CD4-positive, alpha-beta T cell treated with Interleukin-4 for 4 hours (primary cell): Measurements from ENCODE around the gene LDLRAD3.

ENCODE experiments used
- DNase-seq: peaks from one replicate; pipeline ENCODE4 v3.0.0-alpha.2; 2020

LDLRAD3 gene

DNA sequence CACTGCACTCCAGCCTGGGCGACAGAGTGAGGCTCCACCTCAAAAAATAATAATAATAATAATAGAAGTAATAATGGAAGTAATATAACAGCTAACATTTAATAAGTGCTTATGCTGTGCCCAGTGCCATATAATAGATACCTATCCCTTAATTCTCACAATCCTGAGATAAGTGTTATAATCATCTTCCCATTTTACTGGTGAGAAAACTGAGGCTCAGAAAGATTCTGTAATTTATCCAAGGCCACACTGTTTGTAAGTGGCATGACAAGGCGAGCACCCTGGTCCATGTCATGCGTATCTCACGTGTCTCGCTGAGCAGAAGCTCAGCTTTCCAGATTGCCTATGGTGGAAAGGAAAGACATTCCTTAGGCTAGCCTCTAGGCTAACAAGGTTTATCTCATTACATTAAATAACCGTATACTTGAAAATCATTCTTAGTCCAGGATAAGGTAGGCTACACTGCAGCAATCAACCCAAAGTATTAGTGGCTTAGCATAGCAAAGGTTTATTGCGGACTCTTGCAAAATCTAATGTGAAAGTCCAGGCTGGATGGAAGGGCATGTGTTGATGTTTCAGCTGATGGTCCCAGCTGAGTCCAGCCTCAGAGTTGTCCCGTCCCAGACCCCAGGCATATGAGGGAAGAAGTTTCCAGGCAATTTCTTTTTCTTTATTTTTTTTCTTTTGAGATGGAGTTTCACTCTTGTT is 15.0 kb upstream of the LDLRAD3 start:
- no peak for DNase-seq

DNA sequence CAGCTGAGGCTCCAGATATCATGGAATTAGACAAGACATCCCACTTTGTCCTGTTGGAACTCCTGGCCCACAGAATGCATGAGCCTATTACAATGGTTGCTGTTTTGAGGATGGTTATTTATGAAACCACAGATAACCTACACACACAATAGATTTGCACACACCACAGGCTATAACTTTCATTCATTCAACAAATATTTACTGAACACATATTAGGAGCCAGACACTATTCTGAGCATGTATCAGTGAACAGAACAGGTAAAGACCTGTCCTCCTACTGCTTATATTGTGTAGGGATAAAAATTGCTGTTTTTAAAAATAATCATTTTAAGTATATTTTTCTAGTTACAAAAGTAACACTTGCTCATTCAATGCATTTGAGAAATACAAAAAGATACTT is 13.4 kb upstream of the LDLRAD3 start:
- no peak for DNase-seq

DNA sequence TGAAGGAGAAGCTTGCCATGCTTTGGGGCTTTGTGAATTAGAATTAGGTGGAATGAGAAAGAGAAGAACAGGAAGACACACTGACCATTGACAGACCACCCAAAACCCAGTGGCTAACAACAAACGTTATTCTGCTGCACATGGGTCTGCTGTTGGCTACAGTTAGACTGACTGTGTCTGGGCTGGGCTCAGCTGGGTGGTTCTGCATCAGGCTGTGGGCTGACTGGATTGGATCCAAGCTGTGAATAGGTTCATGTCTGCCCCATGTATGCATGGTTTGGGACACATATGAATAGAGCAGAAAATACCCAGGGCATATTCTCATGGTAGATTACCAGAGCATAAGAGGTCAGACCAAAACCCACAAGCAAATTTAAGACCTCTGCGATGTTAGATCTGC is 11.7 kb upstream of the LDLRAD3 start:
- no peak for DNase-seq

DNA sequence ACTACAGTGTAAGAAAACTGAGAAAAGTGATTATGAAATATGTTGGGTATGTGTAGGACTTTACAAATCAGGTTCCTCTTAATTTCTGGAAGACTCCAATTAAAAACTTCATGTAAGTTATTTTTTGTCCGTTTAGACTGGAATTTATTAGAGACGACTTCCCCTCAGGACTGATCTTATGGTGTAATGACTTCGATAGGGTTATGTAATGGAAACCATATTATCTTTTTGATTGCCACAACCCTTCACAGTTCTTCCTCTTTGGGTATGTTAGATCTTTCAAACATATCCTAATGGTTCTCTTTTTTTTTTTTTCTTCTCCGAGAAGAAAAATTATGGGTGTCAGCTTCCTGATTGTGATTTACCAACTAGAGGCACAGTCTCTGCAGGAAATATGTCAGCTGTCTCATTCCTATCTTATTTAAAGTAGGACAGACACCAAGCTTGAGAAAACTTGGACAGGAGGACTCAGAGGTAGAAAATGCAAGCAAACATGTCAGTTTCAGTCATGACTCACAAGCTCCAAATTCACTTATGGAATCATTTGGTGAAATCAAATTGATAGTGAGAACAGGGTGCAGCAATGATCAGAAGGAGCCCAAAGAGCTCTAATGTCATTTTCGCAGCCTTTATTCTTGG is 11.1 kb upstream of the LDLRAD3 start:
- peak; percentile 4 for DNase-seq

DNA sequence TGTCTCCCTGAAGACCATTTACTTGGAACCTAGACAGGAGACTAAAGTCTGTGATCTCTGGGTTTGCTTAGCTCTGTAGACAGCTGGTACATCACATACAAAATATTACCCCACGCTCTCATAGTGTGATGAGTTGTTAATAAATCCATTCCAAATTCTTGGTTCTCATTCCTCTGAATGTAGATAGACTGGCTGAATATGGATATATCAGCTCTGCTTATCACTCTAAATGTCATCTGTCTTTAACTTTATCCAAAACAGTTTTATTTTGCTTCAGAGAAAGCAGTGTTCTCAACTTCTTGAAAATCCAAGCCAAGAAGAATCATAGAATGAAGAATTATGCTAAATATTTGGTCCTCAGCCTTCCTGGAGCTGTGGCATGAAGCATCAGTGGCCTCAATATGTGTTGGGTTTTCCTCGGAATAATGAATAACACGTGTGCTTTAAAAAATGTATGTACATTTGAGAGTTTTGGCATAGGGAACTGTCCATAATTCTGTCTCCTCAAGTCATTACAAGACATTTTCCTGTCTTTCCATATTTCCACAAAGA is 10.5 kb upstream of the LDLRAD3 start:
- DNase-seq: no peak

DNA sequence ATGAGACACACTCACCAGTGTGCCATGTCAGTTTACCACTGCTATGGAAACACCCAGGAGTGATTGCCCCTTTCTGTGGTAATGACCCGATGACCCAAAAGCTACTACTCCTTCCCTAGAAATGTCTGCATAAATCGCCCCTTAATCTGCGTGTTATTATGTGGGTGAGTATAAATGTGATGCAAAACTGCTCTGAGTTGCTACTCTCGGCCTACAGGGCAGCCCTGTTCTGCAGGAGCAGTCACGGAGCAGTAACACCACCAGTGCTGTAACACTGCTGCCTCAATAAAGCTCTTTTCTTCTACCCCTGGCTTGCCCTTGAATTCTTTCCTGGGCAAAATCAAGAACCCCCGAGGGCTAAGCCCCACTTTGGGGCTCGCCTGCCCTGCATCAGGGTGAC is 9.6 kb upstream of the LDLRAD3 start:
- no peak for DNase-seq

DNA sequence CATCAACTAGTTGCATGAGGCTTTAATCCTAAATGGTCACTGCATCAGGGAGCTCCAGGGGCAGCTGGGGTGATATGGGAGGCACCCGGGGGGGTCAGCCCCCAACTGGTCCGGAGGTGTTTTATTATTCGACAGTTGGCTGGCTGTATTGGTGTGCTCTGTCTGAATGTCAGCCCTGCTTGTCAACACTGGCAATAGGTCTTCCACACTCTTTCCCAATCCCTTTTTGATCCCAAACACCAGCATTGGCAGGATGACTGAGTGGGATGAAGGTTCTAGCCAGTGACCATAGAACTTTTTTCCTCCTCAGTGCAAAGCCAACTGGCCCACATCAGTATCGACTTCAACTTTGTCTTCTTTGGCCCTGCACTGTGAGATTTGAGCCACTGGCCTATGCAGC is 8.9 kb upstream of the LDLRAD3 start:
- no peak for DNase-seq

DNA sequence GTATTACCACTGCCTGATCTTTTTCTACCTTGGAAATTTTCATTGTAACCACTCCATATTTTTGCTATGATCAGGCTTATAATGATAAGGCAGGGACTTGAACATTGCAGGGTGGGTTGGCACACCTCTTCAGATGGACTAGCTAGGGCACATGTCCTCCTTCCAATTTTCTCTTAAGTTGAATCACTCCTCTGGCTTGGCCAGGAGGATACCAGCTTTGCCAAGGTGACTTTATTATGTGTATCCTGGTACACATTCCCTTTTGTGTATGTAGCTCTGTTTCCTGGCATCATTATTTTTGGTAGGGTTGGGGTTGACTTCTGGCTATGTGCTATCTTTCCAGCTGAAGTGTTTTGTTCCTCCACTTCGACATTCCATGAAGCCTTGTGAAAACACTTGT is 8.5 kb upstream of the LDLRAD3 start:
- no peak for DNase-seq

DNA sequence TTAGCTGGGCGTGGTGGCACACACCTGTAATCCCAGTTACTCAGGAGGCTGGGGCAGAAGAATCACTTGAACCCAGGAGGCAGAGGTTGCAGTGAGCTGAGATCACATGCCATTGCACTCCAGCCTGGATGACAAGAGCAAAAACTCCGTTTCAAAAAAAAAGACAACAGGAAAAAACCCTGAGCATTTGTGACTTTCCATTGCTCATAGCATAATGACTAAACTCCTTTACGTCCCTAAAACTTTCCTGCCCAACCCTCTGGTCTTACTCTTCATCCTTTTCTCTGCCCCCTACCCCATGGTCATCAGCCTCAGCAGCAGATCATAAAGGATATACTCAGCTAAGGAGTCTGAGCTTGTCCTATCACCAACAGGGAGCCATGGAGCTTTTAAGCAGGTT is 6.8 kb upstream of the LDLRAD3 start:
- DNase-seq: no peak

DNA sequence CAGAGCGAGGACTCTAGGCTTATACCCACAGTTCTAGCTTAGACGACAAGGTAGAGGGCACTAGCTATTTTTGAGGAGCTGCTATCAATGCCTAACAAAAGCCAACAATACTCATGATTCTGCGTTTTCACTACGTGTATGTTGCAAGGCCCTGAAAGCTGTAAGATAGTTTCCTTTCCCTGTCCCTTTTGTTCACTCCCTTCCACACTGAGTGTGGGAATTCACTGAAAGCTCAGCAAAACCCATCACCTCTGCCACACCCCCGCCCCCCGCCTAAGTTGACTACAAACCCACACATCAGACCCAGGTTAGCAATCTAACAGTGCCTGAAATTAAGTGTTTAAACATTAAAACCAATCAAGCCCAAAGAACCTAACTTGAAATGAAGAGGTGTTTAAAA is 6.2 kb upstream of the LDLRAD3 start:
- DNase-seq: no peak

DNA sequence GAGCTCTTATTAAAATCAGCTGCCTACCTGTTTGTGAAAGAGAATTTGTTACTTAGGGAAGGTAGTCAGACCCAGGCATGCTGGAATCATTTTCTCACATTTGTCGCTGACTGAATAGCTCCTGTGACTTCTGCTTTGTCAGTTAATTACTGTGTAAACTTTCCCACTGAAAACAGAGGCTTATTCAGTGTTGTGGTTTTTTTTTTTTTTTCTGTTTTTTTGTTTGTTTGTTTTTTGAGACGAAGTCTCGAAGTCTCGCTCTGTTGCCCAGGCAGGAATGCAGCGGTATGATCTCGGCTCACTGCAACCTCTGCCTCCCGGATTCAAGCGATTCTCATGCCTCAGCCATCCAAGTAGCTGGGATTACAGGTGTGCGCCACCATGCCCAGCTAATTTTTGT is 5.6 kb upstream of the LDLRAD3 start:
- no peak for DNase-seq

DNA sequence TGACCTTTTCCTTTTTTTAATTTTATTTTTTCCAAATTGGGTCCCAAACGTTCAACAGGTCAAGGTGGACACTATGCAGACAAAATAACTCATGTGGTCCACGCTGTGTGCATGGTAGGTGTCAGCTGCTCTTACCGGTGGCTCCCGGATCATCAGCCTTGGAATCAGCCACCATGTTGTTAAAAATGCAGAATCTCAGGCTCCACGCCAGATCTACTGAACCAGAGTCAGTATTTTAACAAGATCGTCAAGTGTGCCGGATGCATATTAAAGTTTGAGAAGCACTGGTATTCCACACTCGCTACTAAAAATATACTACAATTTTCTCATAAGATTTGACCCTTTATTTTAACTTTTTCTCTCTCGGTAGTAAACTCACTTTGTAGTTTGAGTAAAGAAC is 553 bp upstream of the LDLRAD3 start:
- DNase-seq: no peak

DNA sequence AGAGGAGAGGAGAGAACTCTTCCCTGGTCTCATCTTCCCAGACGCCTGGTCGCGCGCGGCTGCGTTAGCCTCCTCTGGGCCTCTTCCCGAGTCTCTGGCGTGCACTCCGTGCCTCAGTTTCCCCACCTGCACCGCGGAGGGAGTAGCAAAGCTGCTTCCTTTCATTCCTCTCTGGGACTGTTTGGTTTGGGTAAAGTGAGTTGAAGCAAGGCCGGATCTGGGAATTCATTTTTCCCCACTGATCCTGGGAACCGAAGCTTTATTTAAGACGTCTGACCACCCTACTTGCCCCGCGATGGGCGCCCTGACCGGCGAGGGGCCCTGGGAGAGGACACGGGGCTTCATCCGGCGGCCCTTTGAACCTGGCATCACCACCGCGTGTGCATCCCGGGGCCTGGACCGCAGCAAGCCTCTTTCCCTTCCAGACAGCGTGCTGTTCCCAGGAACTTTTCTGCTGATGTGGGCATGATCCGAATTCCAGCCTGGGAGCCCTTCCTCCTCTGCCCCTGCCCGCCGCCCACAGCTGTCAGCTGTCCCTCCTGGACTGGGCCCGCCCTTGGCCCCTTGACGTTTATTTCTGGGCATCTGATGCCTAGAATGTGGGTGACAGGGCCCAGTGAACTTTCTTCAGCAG is 758 bp downstream of the LDLRAD3 start:
- DNase-seq: no peak

DNA sequence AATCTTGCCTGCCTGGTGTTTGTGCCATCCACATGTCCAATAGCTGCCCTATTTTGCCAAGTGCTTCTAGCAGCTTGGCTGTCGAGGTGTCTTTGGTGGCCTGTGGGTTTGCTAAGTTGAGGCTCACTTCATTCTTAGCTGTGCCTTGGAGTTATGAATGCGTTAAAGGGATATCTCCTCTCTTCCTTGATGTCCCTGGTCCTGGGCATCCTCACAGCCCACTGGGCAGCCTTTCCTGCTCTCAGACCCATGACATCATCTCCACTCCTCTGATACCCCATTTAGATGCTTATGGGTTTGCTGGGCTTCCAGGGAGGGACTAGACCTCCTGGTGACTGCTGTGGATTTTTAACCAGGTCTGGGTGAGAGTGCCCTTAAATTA is 1.3 kb downstream of the LDLRAD3 start:
- DNase-seq: no peak

DNA sequence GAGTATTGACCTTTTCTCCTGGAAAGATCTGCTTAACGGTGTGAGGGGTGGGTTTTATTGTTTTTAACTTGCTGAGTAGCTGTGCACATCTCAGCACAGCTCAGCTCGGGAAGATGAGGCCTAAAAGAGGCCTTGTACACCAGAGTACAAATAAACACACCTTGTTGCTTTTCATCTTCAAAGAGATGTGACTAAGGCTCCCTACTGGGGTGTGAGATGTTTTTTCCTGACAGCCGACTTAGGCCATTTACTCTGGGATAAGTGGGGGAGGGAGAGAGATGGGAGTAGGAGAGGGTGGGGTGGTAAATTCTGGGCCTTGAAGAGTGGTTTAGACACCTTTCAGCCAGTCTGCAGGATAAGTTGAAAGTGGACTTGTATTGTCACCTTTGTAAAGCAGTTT is 2.9 kb downstream of the LDLRAD3 start:
- no peak for DNase-seq

DNA sequence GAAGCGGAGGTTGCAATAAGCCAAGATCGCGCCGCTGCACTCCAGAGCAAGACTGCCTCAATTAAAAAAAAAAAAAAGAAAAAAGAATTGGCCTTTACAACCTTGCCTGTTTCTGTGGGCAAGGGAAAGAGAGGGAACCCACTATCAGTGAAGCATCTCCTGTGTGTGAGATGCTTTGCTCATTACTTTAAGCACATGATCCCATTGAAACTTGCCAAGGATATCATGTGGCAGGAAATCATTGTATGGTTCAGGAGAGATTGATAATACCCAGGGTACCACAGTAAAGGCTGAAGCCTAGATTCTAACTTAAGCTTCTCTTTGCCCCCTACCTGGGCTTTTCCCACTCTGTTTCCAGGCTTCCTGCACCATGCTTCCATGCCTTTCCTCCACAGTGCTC is 3.6 kb downstream of the LDLRAD3 start:
- DNase-seq: no peak

DNA sequence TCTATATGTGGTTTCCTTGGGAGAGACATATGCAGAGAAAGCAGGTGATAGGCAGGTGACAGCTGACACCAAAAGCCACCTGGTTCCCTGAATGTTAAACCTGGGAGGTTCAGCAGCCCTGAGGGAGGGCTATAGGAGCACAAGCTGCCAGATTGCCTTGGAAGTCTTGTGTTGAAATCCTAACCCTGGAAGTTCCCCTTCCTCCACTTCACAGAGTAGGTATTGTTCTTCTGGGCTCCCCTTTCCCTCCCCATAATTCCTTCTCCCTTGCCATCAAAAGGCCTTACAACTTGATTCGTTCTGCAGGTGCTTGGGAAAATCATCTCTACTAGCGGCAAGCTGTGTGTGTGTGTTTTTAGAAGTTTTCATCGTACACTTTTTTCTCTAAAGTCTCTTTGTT is 5.4 kb downstream of the LDLRAD3 start:
- DNase-seq: no peak

DNA sequence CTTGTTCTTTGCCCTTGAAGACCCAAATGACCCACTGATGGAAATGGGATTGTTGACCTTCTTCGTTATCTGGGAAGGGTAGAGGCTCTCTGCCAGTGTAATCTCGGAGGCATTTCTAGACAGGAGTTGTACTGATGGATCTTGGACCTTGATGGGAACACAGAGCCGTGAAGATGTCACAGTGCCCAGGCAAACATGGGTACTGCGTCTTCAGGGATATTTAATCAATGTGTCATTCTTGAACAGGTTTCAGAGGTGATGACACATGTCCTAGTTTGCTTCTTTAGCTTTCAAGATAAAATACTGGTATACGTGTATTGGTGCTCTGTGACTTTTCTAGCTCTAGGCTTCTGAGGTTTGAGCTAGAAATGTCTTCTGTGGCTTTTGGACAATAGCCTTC is 6.2 kb downstream of the LDLRAD3 start:
- DNase-seq: no peak

DNA sequence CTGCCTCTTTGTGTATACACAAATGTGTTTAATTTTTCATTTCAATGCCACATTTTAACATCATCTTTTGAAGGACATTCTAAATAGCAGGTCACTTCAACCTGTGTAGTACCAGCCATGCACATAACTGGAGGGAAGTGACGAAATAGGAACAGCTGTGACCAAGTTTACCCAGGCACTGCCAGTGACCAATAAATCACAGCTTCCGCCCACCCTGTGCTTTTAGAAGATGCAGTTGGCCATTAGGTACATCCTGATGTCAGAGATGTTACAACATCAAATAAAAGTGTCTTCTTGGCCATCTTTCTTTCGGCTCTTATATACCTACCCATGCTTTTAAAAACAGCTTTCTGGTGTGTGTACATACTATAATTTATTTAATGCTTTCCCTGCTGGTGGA is 7.8 kb downstream of the LDLRAD3 start:
- DNase-seq: no peak

DNA sequence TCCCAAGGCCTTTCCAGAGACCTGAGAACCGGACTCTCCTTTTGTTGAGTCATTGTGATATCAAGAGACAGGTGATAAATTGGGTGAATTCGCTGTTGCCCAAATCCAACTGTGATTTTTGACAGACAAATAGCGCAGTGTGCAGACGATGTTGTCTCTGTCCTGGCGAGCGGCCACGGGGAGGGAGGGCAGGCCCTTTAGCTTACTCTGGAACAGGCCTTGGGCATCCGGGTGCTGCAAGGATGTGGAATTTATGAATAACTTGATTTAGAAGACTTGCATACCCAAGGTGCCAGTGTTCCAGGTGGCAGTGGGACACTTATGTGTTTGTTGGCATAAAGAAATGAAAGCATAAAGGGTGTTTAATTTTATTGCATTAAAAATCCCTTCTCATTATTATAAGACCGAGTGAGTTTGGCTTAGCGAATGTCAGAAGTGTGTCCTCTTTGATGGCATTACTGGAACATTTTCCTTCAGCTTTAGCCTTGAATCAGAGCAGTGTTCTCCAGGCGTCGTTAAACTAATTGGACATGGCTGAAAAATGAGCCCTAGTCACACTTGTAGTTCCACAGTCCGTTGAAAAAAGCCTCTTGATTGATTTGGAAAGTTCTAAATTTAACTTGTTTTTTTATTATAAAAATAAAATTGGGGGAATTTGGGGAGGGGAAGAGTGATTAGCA is 9.4 kb downstream of the LDLRAD3 start:
- DNase-seq: no peak

DNA sequence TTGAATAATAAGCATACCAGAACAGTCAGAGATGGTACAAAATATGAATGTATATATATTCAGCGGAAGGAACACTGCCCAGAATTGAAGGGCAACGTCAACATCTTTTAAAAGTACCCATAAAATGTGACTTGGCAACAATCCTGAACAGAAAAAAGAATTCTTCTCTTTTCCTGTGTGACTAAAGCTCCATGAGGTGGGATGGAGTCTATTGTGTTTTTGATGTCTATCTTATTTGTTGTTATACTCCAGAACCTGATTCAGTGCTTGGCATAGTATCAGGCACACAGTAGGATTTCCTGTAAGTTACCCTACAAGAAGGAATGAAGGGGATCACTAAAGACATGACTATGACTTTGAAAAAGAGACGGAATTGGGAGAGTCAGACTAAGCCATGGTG is 10.3 kb downstream of the LDLRAD3 start:
- no peak for DNase-seq

DNA sequence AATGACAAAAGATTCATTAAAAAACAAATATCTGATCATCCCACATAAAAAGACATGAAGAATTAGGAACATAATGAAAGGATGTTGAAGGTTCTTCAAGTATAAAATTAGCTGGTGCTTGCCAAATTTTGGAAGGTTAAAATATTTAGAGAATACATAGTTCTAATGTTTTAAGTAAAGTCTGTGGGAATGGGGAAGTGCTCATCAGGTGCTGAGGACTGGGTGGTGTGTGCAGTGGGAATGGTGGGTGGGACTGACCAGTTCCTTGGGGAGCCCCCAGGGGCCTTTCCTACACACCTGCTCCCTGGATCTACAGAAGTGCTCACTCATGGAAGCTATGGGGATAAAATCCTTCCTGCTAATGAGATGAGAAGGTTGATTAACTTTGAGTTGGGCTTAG is 11.8 kb downstream of the LDLRAD3 start:
- DNase-seq: no peak

DNA sequence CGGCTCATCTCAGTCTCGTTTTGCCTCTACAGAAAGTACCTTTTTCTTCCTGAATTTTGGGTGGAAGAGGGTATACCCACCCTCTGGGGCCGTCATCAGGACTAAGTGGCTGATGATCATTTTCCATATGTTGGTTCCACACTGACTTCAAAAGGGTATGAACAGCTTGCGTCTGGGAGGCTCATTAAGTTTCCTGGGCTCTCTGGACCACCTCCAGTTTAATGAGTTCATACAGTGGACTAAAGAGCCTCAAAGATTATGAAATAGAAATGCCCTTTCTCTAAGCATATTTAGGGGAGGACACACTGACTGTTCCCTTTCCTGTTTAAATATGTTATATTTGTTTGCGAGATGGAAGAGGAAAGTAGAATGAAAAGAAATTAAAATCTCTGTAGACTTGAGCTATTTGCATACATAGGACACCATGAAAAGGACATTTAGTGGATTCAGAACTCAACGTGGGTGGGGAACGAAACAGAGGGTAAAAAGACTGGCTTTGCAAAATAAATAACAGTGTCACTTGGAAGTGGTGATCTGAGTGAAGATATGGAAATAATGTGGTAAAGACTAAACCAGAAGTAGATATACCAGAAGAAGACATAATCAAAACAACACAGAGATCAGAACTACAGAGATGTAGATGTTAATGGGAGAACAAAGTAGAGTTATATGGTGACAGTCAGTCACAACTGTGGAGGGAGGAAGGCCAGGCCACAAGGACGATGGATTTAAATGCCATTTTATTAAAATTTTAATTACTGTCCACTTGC is 18.7 kb downstream of the LDLRAD3 start:
- DNase-seq: no peak
